ENCODE measurements around the gene WDR59.
A peak's percentile ranks its signal among the peaks of the same experiment; 100 is the strongest.
"Not testable (repeated sequence)": the region's sequence is repeated elsewhere in the genome, so short reads cannot be mapped to it uniquely, and the experiment has no call there.

Gene WDR59, protein sequence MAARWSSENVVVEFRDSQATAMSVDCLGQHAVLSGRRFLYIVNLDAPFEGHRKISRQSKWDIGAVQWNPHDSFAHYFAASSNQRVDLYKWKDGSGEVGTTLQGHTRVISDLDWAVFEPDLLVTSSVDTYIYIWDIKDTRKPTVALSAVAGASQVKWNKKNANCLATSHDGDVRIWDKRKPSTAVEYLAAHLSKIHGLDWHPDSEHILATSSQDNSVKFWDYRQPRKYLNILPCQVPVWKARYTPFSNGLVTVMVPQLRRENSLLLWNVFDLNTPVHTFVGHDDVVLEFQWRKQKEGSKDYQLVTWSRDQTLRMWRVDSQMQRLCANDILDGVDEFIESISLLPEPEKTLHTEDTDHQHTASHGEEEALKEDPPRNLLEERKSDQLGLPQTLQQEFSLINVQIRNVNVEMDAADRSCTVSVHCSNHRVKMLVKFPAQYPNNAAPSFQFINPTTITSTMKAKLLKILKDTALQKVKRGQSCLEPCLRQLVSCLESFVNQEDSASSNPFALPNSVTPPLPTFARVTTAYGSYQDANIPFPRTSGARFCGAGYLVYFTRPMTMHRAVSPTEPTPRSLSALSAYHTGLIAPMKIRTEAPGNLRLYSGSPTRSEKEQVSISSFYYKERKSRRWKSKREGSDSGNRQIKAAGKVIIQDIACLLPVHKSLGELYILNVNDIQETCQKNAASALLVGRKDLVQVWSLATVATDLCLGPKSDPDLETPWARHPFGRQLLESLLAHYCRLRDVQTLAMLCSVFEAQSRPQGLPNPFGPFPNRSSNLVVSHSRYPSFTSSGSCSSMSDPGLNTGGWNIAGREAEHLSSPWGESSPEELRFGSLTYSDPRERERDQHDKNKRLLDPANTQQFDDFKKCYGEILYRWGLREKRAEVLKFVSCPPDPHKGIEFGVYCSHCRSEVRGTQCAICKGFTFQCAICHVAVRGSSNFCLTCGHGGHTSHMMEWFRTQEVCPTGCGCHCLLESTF

DNA sequence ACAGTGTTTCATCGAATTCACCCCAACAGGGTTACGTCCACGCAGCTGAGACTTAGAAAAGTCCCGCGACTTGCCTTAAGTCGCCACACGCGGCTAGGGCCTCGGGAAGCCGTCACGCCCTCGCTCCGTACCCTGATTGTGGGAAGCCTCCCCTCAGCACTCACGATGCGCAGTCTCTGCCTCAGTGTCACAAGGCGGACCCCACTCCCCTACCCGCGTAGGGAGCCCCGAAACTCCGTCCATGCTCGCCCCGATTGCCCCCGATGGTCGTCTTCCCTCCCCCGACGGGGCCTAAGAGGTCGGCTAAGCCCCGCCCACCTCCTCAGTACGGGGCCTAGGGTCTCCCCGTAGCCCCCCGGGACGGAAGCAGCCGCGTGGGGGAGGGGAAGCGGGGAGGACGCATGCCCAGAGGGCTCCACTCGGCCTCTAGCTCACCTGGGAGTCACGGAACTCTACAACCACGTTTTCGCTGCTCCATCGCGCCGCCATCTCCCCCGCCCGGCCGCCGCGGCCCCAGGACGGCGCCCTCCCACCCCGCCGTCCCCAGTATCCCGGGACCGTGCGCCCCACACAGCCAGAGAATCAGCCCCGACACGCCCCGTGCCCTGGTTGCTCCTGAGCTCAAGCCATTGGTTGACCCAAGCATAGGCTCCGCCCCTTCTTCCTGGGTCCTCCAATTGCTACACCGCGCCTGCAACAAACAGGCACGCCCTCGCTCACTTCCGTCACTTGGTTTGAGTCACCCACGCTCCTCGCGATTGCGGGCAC lies at the start of gene WDR59:
Gene WDR59 (minus strand): TSS at position 595 of the 768 bp plus-strand sequence. CDS start 106 bp downstream, at position 489.
- DNase-seq: peak; percentile 82 to 95 (median 91)

DNA sequence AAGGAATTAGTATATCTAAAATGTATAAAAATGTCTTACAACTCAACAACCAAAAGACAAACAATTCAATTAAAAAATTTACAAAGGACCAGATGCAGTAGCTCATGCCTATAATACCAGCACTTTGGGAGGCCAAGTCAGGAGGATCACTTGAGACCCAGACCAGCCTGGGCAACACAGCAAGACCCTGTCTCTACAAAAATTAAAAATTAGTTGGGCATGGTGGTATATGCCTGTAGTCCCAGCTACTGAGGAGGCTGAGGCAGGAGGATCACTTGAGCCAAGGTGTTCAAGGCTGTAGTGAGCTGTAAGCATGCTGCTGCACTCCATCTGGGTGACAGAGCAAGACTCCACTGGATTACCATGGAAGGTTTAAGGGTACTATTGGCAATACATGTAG lies 47.7 kb upstream of the WDR59 start:
- DNase-seq: no peak

DNA sequence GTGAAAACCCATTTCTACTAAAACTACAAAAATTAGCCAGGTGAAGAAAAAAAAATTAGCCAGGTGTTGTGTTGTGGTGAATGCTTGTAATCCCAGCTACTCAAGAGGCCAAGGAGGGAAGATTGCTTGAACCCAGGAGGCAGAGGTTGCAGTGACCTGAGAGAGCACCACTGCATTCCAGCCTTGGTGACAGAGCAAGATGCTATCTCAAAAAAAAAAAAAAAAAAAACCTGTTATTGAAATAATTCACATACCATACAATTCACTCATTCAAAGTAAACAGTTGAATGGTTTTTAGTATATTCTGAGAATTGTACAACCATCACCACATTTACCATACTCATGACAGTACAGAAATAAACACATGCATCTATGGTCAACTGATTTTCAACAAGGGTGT lies 44.9 kb upstream of the WDR59 start:
- DNase-seq: no peak

DNA sequence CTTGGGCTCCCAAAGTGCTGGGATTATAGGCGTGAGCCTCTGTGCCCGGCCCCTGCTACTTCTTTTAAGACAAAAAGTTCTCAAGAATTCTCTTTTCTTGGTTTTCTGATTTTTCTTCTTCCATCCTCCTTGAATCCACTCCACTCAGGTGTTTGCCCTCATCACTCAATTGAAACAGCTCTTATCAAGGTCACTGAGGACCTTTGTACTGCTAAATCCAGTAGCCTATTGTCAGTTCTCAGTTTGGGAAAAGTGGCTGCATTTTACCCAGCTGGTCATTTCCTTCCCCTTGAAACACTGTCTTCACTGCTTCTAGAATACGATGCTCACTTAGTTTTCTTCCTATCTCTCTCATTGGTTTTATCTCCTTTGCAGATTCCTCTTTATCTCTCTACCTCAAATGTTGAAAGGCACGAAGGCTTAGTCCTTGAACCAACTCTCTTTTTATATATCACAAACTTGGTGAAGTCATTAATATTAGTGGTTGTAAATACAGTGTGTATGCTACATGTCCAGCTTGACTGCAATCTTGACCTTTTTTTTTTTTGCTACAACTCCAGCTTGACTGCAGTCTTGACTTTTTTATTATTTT lies 43.7 kb upstream of the WDR59 start:
- DNase-seq: no peak

DNA sequence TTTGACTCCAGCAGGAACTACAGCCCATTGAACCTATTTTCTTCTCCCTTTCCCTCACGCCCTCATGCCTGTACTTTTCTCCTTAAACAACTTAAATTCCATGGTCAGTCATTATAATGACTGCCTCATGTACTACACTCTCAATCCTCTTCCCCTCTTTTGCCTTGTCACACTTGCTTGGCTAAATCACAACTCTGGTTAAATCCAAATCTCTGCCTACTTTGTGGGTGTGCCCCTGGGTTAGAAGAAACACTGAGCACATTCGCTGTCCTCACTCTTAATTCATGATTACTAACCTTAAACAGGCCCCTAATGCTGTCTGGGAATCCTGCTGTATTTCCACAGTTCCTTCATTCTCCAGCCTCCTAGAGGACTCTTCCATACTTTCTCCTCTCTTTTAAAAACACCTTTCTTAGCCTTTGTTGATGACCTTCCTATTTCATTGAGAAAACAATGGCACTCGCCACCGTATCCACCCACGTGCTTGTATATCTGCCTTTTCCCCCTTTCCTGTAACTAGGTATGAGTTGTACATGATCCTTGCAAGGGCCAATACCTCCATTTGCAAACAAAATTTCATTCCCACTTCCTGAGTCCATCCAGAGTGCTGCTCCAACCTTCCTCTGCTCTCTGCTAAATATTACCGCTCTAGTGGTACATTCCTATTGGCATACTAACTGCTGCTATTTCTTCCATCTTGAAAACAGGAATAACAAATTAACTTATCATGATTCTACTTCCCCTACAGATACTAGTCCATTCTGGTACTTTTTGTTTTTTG lies 42.8 kb upstream of the WDR59 start:
- no peak for DNase-seq

DNA sequence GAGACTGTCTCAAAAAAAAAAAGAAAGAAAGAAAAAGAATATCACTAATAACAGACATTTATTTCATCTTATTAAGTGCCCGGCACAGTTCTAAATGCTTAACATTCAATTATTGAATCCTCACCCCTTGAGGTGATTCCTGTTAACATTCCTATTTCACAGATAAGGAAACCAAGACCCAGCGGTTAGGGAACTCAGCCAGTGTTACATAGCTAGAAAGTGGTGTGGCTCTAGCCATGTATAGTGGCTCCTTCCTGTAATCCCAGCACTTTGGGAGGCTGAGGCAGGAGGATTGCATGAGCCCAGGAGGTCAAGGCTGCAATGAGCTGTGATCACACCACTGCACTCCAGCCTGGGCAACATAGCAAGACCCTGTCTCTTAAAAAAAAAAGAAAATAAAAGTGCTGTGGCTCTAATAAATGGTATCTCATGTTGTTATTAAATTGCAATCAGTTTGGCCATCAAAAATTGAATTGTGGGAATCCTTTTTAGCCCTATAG lies 42.0 kb upstream of the WDR59 start:
- no peak for DNase-seq

DNA sequence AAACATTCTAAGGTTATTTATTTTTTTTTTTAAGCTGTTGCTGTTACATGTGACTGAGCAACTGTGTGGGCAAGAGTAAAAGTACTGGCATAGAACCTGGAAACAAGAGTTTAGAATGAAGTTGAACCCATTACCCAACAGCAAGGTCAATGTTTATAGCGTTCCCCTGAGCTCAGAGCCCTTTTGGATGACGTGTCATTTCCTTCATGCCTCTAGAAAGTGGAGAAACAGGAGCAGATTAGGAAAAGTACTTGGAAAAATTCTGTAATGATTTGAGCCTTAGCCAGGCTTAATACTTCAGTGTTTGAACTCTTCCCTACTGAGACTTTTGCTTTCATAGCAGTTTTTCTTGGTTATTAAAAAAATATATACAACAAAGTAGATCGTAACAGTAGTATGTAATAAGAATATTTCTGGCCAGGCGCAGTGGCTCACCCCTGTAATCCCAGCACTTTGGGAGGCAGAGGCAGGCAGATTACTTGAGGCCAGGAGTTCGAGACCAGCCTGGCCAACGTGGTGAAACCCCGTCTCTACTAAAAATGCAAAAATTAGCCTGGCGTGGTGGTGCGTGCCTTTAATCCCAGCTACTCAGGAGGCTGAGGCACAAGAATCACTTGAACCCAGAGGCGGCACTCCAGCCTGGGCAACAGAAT lies 41.4 kb upstream of the WDR59 start:
- DNase-seq: not testable (repeated sequence)

DNA sequence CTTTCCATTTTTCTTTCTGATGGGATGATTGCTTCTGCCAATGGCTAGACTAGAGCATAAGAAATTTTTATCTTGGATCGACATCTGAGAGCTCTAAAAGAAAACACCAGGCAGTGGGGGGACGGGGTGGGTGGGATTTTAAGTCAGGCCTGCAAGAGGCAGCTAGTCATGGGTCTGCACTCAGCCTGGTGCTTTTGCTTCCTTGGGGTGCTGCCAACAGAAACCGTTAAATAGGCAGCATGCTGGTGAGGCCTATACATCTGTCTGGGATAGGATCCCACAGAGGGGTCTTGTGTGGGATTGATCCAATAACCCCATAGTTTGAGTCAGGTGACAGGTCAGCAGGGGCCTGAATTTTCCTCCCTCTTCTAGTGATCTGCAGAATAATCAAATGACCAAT lies 40.8 kb upstream of the WDR59 start:
- DNase-seq: no peak

DNA sequence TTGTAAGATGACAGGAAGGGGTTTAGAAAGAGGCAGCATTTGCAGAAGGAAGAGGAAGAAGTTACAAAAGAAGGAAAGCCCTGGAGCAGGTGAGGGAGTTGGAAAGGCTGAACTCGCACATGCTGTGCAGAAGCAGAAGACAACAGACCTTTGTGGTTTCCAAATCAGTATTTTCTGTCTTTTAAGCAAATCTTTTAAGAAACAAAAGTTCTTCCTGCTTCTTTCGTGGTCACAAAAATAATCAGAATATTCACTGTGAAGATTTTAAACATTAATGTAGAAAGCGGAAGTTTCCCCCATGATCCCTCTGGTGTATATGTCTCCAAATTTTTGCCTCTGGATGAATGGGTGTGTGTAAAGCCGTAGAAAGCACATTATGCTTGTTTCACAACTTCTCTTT lies 39.7 kb upstream of the WDR59 start:
- no peak for DNase-seq

DNA sequence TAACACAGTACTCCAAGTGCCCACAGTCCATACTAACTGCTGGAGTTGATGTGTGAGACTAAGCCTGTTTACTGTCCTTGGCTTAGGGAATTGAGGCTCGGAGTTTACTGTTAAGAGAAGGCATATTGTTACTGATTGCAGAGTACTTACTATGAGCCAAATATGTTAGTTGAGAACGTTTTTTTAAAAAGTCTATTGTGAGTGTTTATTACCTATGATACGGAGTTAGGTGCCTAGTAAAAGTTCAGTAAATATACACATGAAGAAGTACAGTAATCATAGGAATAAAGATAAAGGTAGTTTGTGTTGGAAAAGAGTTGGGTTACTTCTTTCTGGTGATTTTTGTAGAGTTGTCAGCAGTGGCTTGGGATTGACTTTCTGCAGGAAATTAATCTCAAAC lies 39.3 kb upstream of the WDR59 start:
- DNase-seq: no peak

DNA sequence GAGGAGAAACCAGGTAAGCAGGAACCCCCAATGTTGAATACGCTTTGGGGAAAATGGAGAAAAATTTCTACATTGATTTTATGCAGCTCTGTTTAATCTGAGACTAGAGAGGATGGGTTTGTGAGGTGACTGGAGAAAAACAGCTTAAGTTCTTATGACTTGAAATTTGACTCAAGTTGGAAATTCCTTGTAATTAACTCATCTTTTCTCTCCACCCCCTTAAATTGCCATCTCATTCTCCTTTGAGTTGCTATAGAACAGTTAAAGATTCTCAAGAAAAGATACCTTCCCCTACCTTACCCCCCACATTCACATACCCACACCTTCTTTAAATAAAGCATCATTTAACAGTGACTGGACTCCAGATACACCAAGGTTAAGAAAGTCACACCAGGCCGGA lies 38.1 kb upstream of the WDR59 start:
- no peak for DNase-seq

DNA sequence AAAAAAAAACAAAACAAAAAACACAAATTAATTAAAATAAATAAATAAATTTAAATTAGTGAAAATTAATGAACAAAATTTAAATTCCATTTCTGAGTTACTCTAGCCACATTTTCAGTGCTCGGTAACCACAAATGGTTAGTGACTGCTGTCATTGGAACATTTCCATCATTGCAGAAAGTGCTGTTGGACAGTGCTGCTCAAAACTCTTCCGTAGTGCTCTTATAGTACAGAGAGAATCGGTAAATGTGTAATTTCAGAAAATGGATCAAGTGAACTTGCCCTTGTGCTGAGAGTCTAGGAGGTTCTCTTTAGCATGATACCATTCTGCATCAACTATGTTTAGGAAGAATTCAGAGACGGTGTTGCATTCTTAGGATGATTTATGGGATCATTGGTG lies 37.6 kb upstream of the WDR59 start:
- DNase-seq: no peak

DNA sequence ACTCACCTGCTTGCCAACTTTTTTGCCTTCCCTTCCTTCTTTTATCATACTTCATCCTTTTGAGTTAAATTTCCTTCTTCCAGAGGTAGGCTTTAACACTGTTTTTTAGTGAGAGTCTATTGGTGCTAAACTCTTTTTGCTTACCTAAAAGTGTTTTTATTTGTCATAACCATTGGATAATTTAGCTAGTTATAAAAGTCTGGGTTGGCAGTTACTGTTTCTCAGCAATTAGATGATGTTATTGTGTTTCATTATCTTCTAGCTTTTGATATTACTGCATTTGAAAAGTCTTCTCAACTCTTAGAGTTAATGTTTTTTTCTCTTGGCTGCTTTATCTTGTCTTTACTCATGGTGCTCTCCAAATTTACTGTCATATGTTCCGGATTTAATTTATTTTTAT lies 36.5 kb upstream of the WDR59 start:
- no peak for DNase-seq

DNA sequence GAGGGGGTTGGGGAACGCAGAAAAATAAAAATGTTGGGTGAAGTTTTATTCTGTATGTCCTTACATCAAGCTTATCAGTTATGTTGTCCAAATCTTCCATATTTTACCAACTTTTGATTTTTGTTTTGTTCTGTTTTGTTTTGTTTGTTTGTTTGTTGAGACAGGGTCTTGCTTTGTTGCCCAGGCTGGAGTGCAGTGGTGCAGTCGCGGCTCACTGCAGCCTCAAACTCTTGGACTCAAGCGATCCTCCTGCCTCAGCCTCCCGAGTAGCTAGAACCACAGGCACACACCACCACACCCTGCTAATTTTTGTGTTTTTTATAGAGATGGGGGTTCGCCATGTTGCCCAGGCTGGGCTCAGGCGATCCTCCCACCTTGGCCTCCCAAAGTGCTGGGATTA lies 34.7 kb upstream of the WDR59 start:
- DNase-seq: no peak

DNA sequence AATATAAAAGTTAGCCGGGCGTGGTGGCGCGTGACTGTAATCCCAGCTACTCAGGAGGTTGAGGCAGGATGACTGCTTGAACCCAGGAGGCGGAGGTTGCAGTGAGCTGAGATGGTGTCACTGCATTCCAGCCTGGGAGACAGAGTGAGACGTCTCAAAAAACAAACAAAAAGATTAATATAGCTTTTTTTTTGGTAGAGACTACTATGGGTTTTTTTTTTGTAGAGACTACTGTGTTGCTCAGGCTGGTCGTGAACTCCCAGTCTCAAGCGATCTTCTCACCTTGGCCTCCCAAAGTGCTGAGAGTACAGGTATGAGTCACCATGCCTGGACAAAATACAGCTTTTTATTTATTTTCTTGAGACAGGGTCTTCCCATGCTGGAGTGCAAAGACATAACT lies 34.1 kb upstream of the WDR59 start:
- no peak for DNase-seq

DNA sequence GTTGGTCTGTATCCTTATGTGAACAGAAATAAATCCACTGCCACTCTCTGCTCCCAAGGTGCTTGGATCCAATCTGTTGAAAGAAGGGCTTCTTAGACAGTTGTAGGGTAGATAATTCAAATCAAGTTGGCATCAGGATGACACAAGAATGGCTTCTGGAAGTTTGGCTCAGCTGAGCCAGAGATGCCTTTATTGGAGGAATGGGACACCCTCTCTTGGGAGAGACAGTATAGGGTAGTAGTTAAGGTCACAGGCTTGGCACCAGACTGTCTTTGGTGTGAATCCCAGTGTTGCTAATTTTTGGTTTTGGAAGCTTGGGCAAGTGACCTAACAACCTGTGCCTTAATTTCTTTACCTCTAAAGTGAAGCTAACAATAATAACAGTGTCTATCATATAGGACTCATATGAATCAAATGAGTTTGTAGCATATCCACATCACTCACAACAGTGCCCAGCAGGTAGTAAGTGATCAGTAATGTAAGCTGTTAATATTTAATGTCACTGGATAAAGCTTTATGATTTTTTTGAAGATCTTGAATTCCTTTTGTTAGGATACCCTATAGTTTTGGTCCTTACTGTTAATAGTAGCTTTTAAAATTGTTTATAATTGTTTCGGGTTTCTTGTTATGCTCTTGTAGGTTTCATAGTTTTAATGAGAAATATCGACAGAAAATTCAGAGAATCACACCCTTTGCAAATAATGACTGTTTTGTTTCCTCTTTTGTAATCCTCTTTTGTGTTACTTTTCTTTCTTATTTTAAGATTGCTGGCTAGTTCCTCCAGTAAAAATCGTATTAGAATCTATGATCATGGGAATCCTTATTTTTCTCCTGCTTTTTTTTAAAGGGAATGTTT lies 33.0 kb upstream of the WDR59 start:
- DNase-seq: no peak

DNA sequence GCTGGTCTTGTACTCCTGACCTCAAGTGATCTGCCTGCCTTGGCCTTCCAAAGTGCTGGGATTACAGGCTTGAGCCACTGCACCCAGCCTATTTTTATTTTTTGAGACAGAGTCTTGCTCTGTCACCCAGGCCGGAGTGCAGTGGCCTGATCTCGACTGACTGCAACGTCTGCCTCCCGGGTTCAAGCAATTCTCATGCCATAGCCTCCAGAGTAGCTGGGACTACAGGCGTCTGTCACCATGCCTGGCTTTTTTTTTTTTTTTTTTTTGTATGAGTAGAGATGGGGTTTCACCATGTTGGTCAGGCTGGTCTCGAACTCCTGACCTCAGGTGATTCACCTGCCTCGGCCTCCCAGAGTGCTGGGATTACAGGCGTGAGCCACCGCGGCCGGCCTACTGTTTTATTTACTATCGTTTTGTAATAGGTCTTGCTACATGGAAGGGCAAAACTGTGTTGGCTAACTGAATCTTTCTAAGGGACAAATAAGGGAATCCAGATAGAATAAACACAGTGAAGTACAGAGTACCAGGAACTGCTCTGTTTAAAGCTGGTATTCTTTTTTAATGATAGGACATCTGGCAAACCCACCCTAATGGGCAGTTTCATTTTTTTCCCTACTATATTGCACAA lies 31.6 kb upstream of the WDR59 start:
- DNase-seq: not testable (repeated sequence)

DNA sequence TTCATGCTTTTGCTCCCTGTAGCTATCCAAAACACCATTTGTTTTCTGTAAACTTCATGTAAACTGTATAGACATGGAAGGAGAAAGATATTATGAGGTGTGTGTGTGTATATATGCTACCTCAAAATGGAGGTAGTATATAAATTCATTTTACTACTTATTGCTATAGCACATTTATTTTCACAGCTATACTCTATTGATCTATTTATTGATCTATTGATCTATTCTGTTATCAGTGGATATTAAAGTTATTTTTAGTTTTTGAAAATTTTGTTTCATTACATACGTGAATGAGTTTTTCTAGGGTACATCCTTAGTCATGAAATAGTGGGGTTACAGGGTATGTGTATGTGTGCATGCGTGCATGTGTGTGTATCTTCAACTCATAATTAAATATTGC lies 29.4 kb upstream of the WDR59 start:
- no peak for DNase-seq

DNA sequence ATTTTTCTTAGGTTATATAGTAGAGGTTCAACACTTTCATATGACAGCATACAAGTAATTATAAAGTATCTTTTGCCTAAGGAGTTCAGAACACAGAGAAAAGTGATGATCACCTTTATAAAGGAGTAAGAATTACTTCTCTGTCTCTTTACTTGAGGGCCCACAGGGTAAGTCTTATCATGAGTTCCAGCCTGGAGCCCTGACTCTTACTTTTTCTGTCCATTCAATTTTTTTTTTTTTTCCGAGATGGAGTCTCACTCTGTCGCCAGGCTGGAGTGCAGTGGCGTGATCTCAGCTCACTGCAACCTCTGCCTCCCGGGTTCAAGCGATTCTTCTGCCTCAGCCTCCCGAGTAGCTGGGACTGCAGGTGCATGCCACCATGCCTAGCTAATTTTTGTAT lies 28.2 kb upstream of the WDR59 start:
- DNase-seq: not testable (repeated sequence)
